ENCODE results near the gene SERPINB1. TPM values are rescaled to one million over a fixed set of nuclear protein-coding genes. Genes with fewer than 3 reads are reported as not detected.
"Not testable (repeated sequence)": the region's sequence is repeated elsewhere in the genome, so short reads cannot be mapped to it uniquely, and the experiment has no call there.

The SERPINB1 gene
- total RNA-seq, 1 experiment from 2014 or later, result 28.0 TPM

DNA sequence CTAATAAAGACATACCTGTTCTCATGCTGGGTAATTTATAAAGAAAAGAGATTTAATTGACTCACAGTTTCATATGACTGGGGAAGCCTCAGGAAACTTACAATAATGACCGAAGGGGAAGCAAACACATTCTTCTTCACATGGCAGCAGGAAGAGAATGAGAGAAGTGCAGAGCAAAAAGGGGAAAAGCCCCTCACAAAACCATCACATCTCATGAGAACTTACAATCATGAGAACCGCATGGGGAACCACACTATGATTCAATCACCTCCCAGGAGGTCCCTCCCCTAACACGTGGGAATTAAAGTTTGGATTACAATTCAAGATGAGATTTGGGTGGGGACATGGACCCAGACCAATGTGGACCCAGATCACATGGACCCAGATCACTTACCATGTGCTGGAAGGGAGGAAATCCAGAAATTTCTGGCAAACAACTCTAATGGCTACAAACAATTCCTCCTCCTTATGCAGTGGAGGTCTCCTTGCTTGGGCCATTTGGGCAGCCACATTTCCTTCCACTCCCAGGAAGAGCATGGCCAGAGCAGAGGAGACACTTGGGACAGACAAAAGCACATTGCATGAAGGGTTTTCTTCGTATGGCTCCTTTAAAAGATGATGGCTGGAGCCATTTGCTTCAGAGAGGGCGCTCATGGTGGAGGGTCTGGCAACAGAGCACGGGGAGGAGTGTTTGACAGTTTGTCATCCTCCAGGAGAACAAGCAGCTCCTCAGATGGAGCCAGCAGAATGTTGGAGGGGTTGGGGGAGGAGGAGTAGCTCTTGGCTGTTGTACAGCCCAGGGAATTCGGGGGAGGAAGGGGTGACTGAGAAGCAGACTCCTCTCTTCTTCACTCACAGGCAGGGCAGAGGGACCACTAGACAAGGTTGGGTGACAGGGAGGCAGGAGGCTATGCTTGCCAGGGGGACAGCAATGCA, 31.0 kb upstream of the SERPINB1 start:
- Histone ChIP-seq H3K27me3 (replicated peaks) (no peaks in the 10 kb centered on the region), H3K4me1 (replicated peaks) (peaks cover 22% of the 10 kb centered on the region), H3K4me3 (no peak overlapping the region), H3K27ac (no peak overlapping the region), H3K36me3 (no peaks in the 10 kb centered on the region), H3K9me3 (replicated peaks) (no peaks in the 10 kb centered on the region)
- no peak for DNase-seq (ENCODE audit: low read depth in 1 of 2, low spot score in 2 of 2)

DNA sequence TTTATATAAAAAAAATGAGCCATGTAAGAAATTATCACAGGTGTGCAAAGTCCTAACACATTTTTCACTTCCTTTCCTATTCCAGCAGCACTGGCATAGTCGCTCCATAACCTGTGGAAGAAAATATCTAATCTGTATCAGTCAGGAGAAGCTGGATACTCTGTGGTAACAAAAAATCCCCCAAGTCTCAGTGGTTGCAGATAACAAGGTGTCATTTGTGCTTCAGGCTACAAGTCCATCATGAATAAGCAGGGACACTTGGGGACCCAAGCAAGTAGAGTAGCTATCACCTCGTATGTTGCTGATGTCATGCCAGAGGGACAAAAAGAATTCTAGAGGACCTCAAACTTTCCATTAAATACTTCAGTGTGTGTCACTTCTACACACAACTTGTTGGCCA, 30.3 kb upstream of the SERPINB1 start:
- Histone ChIP-seq H3K27ac (no peak overlapping the region), H3K27me3 (replicated peaks) (no peaks in the 10 kb centered on the region), H3K36me3 (no peaks in the 10 kb centered on the region), H3K4me1 (replicated peaks) (peaks cover 15% of the 10 kb centered on the region), H3K9me3 (replicated peaks) (no peaks in the 10 kb centered on the region), H3K4me3 (no peak overlapping the region)
- no peak for DNase-seq (ENCODE audit: low read depth in 1 of 2, low spot score in 2 of 2)

DNA sequence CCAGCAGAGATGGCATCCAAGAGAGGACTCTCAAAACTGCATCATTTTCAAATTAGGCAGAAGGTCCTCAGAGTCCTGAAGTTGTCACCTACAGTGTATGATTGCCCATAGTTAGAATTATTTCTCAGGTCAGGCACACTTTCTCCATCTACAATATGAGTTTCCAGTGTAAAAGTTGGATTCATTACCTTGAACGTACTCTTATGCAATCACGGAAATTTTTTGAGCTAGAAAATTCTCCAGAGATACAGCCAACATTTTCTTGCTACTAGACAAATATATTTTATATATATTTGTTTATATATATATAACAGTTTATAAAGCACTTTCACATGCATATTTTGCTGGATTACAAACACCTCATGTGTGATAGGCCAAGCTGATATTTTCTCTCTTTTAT, 29.4 kb upstream of the SERPINB1 start:
- no peaks in the 10 kb centered on the region for H3K9me3 ChIP-seq (replicated peaks)
- no peak overlapping the region for H3K4me3 ChIP-seq
- H3K36me3 ChIP-seq, result no peaks in the 10 kb centered on the region; the same call in 1 of the 2 replicates
- no peaks in the 10 kb centered on the region for H3K27me3 ChIP-seq (replicated peaks)
- peaks cover 10% of the 10 kb centered on the region for H3K4me1 ChIP-seq (replicated peaks)
- H3K27ac ChIP-seq, result no peak overlapping the region
- no peak for DNase-seq (ENCODE audit: low read depth in 1 of 2, low spot score in 2 of 2)

DNA sequence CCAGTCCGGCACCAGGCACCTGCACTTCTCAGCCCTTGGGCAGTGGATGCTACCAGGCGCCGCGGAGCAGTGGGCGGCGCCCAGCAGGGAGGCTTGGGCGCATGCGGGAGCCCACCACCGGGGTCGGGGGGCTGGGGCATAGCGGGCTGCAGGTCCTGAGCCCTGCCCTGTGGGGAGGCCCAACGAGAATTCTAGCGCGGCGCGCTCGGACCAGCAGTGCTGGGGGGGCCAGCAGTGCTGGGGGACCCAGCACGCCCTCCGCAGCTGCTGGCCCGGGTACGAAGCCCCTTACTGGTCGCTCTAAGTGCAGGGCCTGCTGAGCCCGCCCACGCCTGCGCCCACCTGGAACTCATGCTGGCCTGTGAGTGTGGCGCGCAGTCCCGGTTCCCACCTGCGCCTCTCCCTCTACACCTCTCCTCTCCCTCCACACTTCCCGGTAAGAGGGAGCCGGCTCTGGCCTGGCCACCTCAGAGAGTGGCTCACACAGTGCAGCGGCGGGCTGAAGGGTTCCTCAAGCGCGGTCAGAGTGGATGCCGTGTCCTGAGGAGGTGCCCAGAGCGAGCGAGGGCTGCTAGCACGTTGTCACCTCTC, 28.5 kb upstream of the SERPINB1 start:
- Histone ChIP-seq H3K4me1 (replicated peaks) (peaks cover 9% of the 10 kb centered on the region), H3K36me3 (no peaks in the 10 kb centered on the region; the same call in 1 of the 2 replicates), H3K4me3 (no peak overlapping the region), H3K27me3 (replicated peaks) (no peaks in the 10 kb centered on the region), H3K9me3 (replicated peaks) (no peaks in the 10 kb centered on the region), H3K27ac (no peak overlapping the region)
- no peak for DNase-seq (ENCODE audit: low read depth in 1 of 2, low spot score in 2 of 2)

DNA sequence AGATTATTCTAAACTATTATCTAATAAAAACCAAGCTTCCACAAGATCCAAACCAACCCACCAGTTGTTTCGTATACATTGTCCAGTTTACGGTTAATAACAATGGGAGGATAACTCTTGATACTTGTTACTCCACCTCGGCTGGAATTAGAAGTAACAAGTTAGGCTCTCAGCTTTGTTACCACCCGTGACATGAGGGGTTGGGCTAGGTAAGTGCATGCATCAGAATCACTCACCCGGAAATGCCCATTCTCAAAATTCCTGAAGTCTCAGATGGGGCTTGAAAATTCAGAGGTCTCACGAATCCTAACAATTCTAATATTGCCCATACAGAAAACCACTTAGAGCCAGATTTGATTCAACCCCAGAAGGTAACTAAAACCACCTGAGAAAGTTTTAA, 27.0 kb upstream of the SERPINB1 start:
- Histone ChIP-seq H3K27me3 (replicated peaks) (no peaks in the 10 kb centered on the region), H3K4me3 (no peak overlapping the region), H3K4me1 (replicated peaks) (peaks cover 9% of the 10 kb centered on the region), H3K36me3 (no peaks in the 10 kb centered on the region; the same call in 1 of the 2 replicates), H3K27ac (no peak overlapping the region), H3K9me3 (replicated peaks) (no peaks in the 10 kb centered on the region)
- no peak for DNase-seq (ENCODE audit: low read depth in 1 of 2, low spot score in 2 of 2)

DNA sequence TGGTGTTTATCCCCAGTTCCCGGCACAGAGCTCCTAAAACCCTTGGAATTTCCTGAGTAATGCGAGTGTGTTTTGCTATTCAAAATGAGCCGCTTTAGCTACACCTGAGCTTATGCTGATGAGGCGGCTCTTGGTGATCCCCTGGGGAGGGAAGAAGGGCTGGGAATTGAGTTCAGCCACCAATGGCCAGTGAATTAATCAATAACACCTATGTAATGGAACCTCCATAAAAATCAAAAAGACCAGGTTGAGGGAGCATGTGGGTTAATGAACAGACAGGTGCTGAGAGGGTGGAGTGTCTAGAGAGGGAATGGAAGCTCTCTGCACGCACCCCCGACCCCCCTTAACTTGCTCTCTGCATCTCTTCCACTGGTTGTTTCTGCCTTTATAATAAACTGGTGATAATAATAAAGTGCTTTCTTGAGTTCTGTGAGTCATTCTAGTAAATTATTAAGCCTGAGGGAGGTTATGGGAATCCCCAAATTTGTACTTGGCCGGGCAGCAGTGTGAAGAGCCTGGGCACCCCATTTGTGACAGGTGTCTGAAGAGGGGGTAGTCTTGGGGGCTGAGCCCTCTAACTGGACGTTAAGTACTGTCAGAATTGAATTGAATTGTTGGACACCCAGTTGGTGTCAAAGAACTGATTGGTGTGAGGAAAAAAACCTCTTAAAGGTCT, 24.6 kb upstream of the SERPINB1 start:
- H3K4me3 ChIP-seq, result no peak overlapping the region
- no peak for DNase-seq (ENCODE audit: low read depth in 1 of 2, low spot score in 2 of 2)
- no peaks in the 10 kb centered on the region for H3K27me3 ChIP-seq (replicated peaks)
- H3K9me3 ChIP-seq (replicated peaks), result no peaks in the 10 kb centered on the region
- peaks cover 9% of the 10 kb centered on the region for H3K4me1 ChIP-seq (replicated peaks)
- H3K36me3 ChIP-seq, result no peaks in the 10 kb centered on the region; the same call in 1 of the 2 replicates
- no peak overlapping the region for H3K27ac ChIP-seq

DNA sequence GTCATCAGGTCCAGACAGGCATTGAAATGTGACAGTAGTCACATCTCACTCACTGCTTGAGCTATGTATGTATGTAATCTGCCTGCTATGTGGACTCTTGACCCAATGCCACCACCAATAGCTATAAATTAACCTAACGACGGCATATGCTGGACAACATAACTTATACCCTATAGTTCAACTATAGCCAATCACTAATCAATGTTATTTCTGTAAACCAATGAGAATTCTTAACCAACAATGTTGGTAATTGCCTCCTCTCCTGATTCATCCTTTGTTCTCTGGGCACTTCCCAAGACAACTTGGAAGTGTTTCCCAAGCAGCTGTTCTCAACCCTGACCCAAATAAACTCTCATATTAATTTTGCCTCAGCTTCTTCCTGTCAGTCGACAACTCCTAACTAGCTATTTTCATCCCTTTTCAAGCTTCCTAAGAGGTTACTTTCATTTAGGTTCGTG, 24.1 kb upstream of the SERPINB1 start:
- no peaks in the 10 kb centered on the region for H3K9me3 ChIP-seq (replicated peaks)
- H3K36me3 ChIP-seq, result no peaks in the 10 kb centered on the region; the same call in 1 of the 2 replicates
- peaks cover 9% of the 10 kb centered on the region for H3K4me1 ChIP-seq (replicated peaks)
- no peak overlapping the region for H3K4me3 ChIP-seq
- no peak for DNase-seq (ENCODE audit: low read depth in 1 of 2, low spot score in 2 of 2)
- no peak overlapping the region for H3K27ac ChIP-seq
- H3K27me3 ChIP-seq (replicated peaks), result no peaks in the 10 kb centered on the region

DNA sequence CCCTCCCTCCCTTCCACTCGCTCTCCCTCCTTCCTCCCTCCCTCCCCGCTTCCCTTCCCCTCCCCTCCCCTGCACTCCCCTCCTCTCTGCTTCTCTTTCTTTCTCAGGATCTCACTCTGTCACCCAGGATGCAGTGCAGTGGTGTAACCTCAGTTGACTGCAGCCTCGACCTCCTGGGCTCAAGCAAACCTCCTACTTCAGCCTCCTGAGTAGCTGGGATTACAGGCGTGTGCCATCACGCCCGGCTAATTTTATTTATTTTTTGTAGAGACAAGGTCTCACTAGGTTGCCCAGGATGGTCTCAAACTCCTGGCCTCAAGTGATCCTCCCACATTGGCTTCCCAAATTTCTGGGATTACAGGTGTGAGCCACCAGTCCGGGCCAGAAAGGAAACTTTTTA, 23.6 kb upstream of the SERPINB1 start:
- Histone ChIP-seq H3K27ac (no peak overlapping the region), H3K4me1 (replicated peaks) (peaks cover 9% of the 10 kb centered on the region), H3K4me3 (no peak overlapping the region), H3K9me3 (replicated peaks) (no peaks in the 10 kb centered on the region), H3K36me3 (no peaks in the 10 kb centered on the region; the same call in 1 of the 2 replicates), H3K27me3 (replicated peaks) (no peaks in the 10 kb centered on the region)
- DNase-seq (ENCODE audit: low read depth in 1 of 2, low spot score in 2 of 2), result no peak

DNA sequence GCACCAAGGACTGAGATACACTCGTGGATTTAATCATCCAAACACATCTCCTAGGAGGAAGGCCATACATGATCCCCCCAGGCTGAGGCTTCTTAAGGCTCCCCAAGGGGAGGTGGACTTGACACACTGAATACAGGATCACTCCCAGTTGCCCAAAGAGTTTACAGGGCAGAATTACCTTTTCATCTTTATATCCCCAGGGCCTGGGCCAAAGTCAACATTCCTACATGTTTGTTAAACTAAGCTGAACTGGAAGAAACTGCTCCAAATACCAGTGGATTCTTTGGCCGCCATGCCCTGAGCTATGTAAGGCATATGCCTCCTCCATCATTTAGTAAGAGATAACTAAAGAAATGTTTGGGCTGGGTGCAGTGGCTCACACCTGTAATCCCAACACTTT, 22.2 kb upstream of the SERPINB1 start:
- Histone ChIP-seq H3K27me3 (replicated peaks) (no peaks in the 10 kb centered on the region), H3K36me3 (no peaks in the 10 kb centered on the region; the same call in 1 of the 2 replicates), H3K4me1 (replicated peaks) (peaks cover 11% of the 10 kb centered on the region), H3K9me3 (replicated peaks) (no peaks in the 10 kb centered on the region), H3K27ac (no peak overlapping the region), H3K4me3 (no peak overlapping the region)
- DNase-seq (ENCODE audit: low read depth in 1 of 2, low spot score in 2 of 2), result no peak

DNA sequence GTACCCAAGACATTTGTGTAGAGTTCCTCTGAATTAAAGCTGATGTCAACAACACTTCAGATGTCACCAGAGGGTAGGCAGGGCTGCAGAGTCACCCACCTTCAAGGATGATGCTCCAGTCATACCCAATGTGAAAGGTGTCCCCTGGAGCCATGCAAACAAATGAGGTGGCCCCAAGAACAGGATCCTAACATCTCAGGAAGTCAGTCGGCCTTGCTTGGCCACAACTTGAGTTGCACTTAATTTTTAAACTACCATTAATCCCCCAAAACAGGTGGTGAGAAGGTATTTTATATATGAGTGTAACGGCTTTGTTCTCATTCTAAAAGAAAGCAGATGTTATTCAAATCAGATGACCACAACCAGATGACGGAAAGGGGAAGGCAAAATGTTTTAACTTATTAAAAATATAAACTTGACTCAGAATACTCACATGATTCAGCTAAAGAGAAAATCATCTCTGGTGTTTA, 21.1 kb upstream of the SERPINB1 start:
- no peak for DNase-seq (ENCODE audit: low read depth in 1 of 2, low spot score in 2 of 2)
- no peaks in the 10 kb centered on the region; the same call in 1 of the 2 replicates for H3K36me3 ChIP-seq
- no peak overlapping the region for H3K27ac ChIP-seq
- H3K4me3 ChIP-seq, result no peak overlapping the region
- H3K9me3 ChIP-seq (replicated peaks), result no peaks in the 10 kb centered on the region
- no peaks in the 10 kb centered on the region for H3K27me3 ChIP-seq (replicated peaks)
- peaks cover 23% of the 10 kb centered on the region for H3K4me1 ChIP-seq (replicated peaks)

DNA sequence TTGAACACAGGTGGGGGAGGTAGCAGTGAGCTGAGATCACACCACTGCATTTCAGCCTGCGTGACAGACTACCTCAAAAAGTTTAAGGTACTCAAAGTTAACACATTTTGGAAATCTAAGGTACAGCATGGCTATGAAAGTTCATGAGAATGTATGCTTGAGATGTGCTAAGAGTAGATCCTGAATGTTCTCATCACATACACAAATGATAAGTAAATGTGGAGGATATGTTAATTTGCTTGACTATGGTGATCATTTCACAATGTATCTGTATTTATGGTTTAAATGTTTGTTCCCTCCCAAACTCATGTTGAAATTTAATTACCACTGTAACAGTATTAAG, 20.1 kb upstream of the SERPINB1 start:
- Histone ChIP-seq H3K27ac (no peak overlapping the region), H3K4me3 (no peak overlapping the region), H3K4me1 (replicated peaks) (peaks cover 31% of the 10 kb centered on the region), H3K36me3 (no peaks in the 10 kb centered on the region; the same call in 1 of the 2 replicates), H3K27me3 (replicated peaks) (no peaks in the 10 kb centered on the region), H3K9me3 (replicated peaks) (no peaks in the 10 kb centered on the region)
- DNase-seq (ENCODE audit: low read depth in 1 of 2, low spot score in 2 of 2), result no peak

DNA sequence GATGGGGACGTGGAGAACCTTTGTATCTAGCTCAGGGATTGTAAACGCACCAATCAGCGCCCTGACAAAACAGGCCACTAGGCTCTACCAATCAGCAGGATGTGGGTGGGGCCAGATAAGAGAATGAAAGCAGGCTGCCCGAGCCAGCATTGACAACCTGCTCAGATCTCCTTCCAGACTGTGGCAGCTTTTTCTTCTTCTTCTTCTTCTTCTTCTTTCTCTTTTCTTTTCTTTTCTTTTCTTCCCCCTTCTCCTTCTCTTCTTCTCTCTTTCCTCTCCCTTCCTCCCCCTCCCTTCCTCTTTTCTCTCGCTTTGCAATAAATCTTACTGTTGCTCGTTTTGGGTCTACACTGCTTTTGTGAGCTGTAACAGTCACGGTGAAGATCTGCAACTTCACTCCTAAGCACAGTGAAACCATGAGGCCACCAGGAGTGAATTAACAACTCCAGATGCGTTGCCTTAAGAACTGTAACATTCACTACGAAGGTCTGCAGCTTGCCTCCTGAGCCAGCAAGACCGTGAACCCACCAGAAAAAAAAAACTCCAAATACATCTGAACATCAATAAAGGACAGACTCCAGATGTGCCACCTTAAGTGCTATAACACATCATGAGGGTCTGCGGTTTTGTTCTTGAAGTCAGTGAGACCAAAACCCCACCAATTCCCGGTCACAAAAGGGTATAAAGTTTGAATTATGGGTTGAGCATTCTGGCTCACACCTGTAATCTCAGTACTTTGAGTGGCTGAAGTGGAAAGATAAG, 19.6 kb upstream of the SERPINB1 start:
- DNase-seq (ENCODE audit: low read depth in 1 of 2, low spot score in 2 of 2), result no peak
- Histone ChIP-seq H3K9me3 (replicated peaks) (no peaks in the 10 kb centered on the region), H3K4me1 (replicated peaks) (peaks cover 29% of the 10 kb centered on the region), H3K4me3 (no peak overlapping the region), H3K27ac (no peak overlapping the region), H3K36me3 (no peaks in the 10 kb centered on the region), H3K27me3 (replicated peaks) (no peaks in the 10 kb centered on the region)

DNA sequence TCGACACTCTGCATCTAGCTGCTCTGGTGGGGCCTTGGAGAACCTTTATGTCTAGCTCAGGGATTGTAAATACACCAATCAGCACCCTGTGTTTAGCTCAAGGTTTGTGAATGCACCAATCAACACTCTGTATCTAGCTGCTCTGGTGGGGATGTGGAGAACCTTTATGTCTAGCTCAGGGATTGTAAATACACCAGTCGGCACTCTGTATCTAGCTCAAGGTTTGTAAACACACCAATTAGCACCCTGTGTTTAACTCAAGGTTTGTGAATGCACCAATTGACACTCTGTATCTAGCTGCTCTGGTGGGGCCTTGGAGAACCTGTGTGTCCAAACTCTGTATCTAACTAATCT, 19.0 kb upstream of the SERPINB1 start:
- not testable (repeated sequence) for H3K36me3 ChIP-seq
- peaks cover 26% of the 10 kb centered on the region for H3K4me1 ChIP-seq (replicated peaks)

More for the DNA sequence above, 19.0 kb upstream of the SERPINB1 start:
- H3K4me3 ChIP-seq; H3K9me3 ChIP-seq (replicated peaks); H3K27ac ChIP-seq; H3K27me3 ChIP-seq (replicated peaks); DNase-seq (ENCODE audit: low read depth in 1 of 2, low spot score in 2 of 2): not testable (repeated sequence)

Measured in SJSA1 (cell line).